ENCODE measurements around the gene FBXW8.

The FBXW8 gene

GRCh38 chr12:116990971-116991966, 80.5 kb downstream of the FBXW8 start:
- no peak for DNase-seq (ENCODE audit: low read depth)

- no peak for DNase-seq (ENCODE audit: low read depth)
Observed at GRCh38 chr12:116996093-116996492, 85.3 kb downstream of the FBXW8 start.

GRCh38 chr12:116996621-116997020, 85.9 kb downstream of the FBXW8 start:
- no peak for DNase-seq (ENCODE audit: low read depth)

GRCh38 chr12:116999066-116999465, 88.3 kb downstream of the FBXW8 start:
- no peak for DNase-seq (ENCODE audit: low read depth)

GRCh38 chr12:117000316-117000715, 89.6 kb downstream of the FBXW8 start:
- DNase-seq (ENCODE audit: low read depth), result no peak

GRCh38 chr12:117002051-117002817, 91.5 kb downstream of the FBXW8 start:
- DNase-seq (ENCODE audit: low read depth), result no peak

- DNase-seq (ENCODE audit: low read depth), result no peak
Observed at GRCh38 chr12:117003883-117004404, 93.2 kb downstream of the FBXW8 start.

- DNase-seq (ENCODE audit: low read depth), result no peak
Observed at GRCh38 chr12:117005417-117006046, 94.8 kb downstream of the FBXW8 start.

GRCh38 chr12:117006333-117006732, 95.6 kb downstream of the FBXW8 start:
- no peak for DNase-seq (ENCODE audit: low read depth)

- DNase-seq (ENCODE audit: low read depth), result no peak
Observed at GRCh38 chr12:117007577-117007976, 96.8 kb downstream of the FBXW8 start.

- DNase-seq (ENCODE audit: low read depth), result no peak
Observed at GRCh38 chr12:117009759-117010158, 99.0 kb downstream of the FBXW8 start.

GRCh38 chr12:117010693-117011451, 100.1 kb downstream of the FBXW8 start:
- DNase-seq (ENCODE audit: low read depth), result no peak

- peak; percentile 48 for DNase-seq (ENCODE audit: low read depth)
Observed at GRCh38 chr12:117011988-117012805, 101.4 kb downstream of the FBXW8 start.

- no peak for DNase-seq (ENCODE audit: low read depth)
Observed at GRCh38 chr12:117013726-117014125, 103.0 kb downstream of the FBXW8 start.

- DNase-seq (ENCODE audit: low read depth), result no peak
Observed at GRCh38 chr12:117014342-117014887, 103.7 kb downstream of the FBXW8 start.

- no peak for DNase-seq (ENCODE audit: low read depth)
Observed at GRCh38 chr12:117015811-117016210, 105.1 kb downstream of the FBXW8 start.

- DNase-seq (ENCODE audit: low read depth), result no peak
Observed at GRCh38 chr12:117017807-117018206, 107.1 kb downstream of the FBXW8 start.

- no peak for DNase-seq (ENCODE audit: low read depth)
Observed at GRCh38 chr12:117018276-117018675, 107.5 kb downstream of the FBXW8 start.

GRCh38 chr12:117018685-117019084, 107.9 kb downstream of the FBXW8 start:
- no peak for DNase-seq (ENCODE audit: low read depth)

- no peak for DNase-seq (ENCODE audit: low read depth)
Observed at GRCh38 chr12:117019866-117020265, 109.1 kb downstream of the FBXW8 start.
